HFF-Myc (cell line): ENCODE results near the gene NOS1.

ENCODE experiments used
- DNase-seq: peaks from one replicate; pipeline ENCODE4 v3.0.0-alpha.2; 2011; ENCODE audit warnings: low read depth; ENCODE audit errors: extremely low read depth
- H3K4me3 ChIP-seq: replicated peaks from 2 replicates; pipeline ENCODE4 v1.5.1; 2011; ENCODE audit warnings: low read depth, mild to moderate bottlenecking, control low read depth, low read length
- CTCF ChIP-seq: IDR thresholded peaks from 2 replicates; pipeline ENCODE4 v1.5.1; 2012; ENCODE audit warnings: mild to moderate bottlenecking, low read depth, low read length, control low read depth; ENCODE audit errors: missing control alignments

The NOS1 gene

GRCh38 chr12:117367006-117367638 is 5.7 kb upstream of the NOS1 start:
- no peak overlapping the region for H3K4me3 ChIP-seq
- peak; percentile 56 for DNase-seq
- TF ChIP-seq CTCF: peak; percentile 87

GRCh38 chr12:117365049-117365616 is 3.7 kb upstream of the NOS1 start:
- no peak for DNase-seq
- no peak overlapping the region for H3K4me3 ChIP-seq
- TF ChIP-seq CTCF: no peak

GRCh38 chr12:117363953-117364486 is 2.6 kb upstream of the NOS1 start:
- no peak for TF ChIP-seq CTCF
- no peak overlapping the region for H3K4me3 ChIP-seq
- no peak for DNase-seq

- DNase-seq: no peak
- TF ChIP-seq CTCF: no peak
These were observed 1.7 kb upstream of the NOS1 start for GRCh38 chr12:117363056-117363662.

GRCh38 chr12:117362391-117362790 is 965 bp upstream of the NOS1 start:
- TF ChIP-seq CTCF: no peak
- DNase-seq: no peak
- no peak overlapping the region for H3K4me3 ChIP-seq

More at GRCh38 chr12:117363056-117363662, 1.7 kb upstream of the NOS1 start:
- no peak overlapping the region for H3K4me3 ChIP-seq

- DNase-seq: no peak
- no peak overlapping the region for H3K4me3 ChIP-seq
- no peak for TF ChIP-seq CTCF
These were observed 479 bp upstream of the NOS1 start for GRCh38 chr12:117361905-117362304.
